Keratinocyte (primary cell): ENCODE data around the gene CDH1. TPM values are rescaled to one million over a fixed set of nuclear protein-coding genes. Genes with fewer than 3 reads are reported as not detected.

ENCODE experiments used
- DNase-seq: peaks from one replicate; pipeline ENCODE4 v3.0.0-alpha.2; 2011; ENCODE audit warnings: low read depth, missing footprints, low spot score
- FAIRE-seq: peaks from 2 replicates; lab custom pipeline; 2011; peaks lifted over from hg19 to GRCh38; lab: Jason Lieb, UNC
- H2AFZ ChIP-seq: 2 replicates; pipeline ENCODE4 v1.6.0; 2012; ENCODE audit warnings: low read length, control low read depth, inconsistent platforms; ENCODE audit not compliant: control insufficient read depth
- H3K27ac ChIP-seq: 2 replicates; pipeline ENCODE4 v1.5.1; 2011; ENCODE audit warnings: low read length; ENCODE audit not compliant: control insufficient read depth, insufficient read depth
- H3K27me3 ChIP-seq: 3 replicates; pipeline ENCODE4 v1.6.0; 2011; ENCODE audit warnings: low read length; ENCODE audit not compliant: control insufficient read depth, insufficient read depth; ENCODE audit errors: extremely low read depth
- H3K36me3 ChIP-seq, 2 experiments: 2 replicates in 1 of 2; 3 replicates in 1 of 2; pipeline ENCODE4 v1.5.1; 2011; ENCODE audit warnings: low read length in 2 of 2, mild to moderate bottlenecking in 1 of 2; ENCODE audit not compliant: control insufficient read depth in 2 of 2, insufficient read depth in 2 of 2; ENCODE audit errors: extremely low read depth in 1 of 2
- H3K4me1 ChIP-seq: 3 replicates; pipeline ENCODE4 v1.5.1; 2011; ENCODE audit warnings: low read length; ENCODE audit not compliant: control insufficient read depth, insufficient read depth; ENCODE audit errors: extremely low read depth
- H3K4me2 ChIP-seq: 3 replicates; pipeline ENCODE4 v1.6.0; 2011; ENCODE audit warnings: low read depth, low read length; ENCODE audit not compliant: control insufficient read depth, insufficient read depth; ENCODE audit errors: extremely low read depth
- H3K4me3 ChIP-seq, 3 experiments: fragments of 200-600 bp in 1 of 3; sonication (generic) in 1 of 3; 2 replicates in 2 of 3; 3 replicates in 1 of 3; pipeline ENCODE4 v1.5.1; 2011 to 2016; ENCODE audit warnings: low read length in 3 of 3, mild to moderate bottlenecking in 3 of 3, control low read depth in 2 of 3, inconsistent platforms in 1 of 3, low read depth in 1 of 3, mixed read lengths in 1 of 3, mixed run types in 1 of 3, moderate library complexity in 1 of 3; ENCODE audit not compliant: control insufficient read depth in 2 of 3, insufficient read depth in 2 of 3; ENCODE audit errors: extremely low read depth in 1 of 3
- H3K79me2 ChIP-seq: 2 replicates; pipeline ENCODE4 v1.6.0; 2012; ENCODE audit warnings: low read length; ENCODE audit not compliant: control insufficient read depth, insufficient read depth
- H3K9ac ChIP-seq: 3 replicates; pipeline ENCODE4 v1.6.0; 2011; ENCODE audit warnings: low read length; ENCODE audit not compliant: control insufficient read depth, insufficient read depth; ENCODE audit errors: extremely low read depth
- H3K9me1 ChIP-seq: 3 replicates; pipeline ENCODE4 v1.6.0; 2011; ENCODE audit warnings: low read length; ENCODE audit not compliant: control insufficient read depth, insufficient read depth; ENCODE audit errors: extremely low read depth
- H3K9me3 ChIP-seq: 2 replicates; pipeline ENCODE4 v1.5.1; 2012; ENCODE audit warnings: low read depth, low read length; ENCODE audit not compliant: control insufficient read depth
- H4K20me1 ChIP-seq: 3 replicates; pipeline ENCODE4 v1.6.0; 2011; ENCODE audit warnings: low read length; ENCODE audit not compliant: control insufficient read depth, insufficient read depth; ENCODE audit errors: extremely low read depth
- EZH2 ChIP-seq: IDR thresholded peaks from one replicate; pipeline ENCODE4 v1.6.1; 2012; ENCODE audit warnings: inconsistent platforms, mild to moderate bottlenecking, low read length, moderate library complexity
- dilution Hi-C: fragments of 300-500 bp; cut with MboI; formaldehyde crosslinking; loops from one replicate; pipeline ENCODE4 v1.7.0; 2020; ENCODE audit warnings: low sequenced_read_pairs; ENCODE audit not compliant: extremely low pct_ligation_motif_present
- polyA plus RNA-seq, 5 experiments: library from polyadenylated mRNA; depleted of rRNA in 3 of 5; stranded (reverse) in 3 of 5; stranded (forward) in 1 of 5; unstranded in 1 of 5; fragments of >200 nt; gene quantifications; 1 replicate in 1 of 5; 2 replicates in 3 of 5; 3 replicates in 1 of 5; pipeline versions ENCODE4 v1.2.1 to v1.2.3, GENCODE V29; 2011 to 2012; ENCODE audit warnings: missing spikeins in 2 of 5, low read depth in 1 of 5, low replicate concordance in 1 of 5
- TF ChIP-seq, protein P1 (sequence below), 3 experiments: IDR thresholded peaks in 1 of 3; conservative IDR thresholded peaks in 1 of 3; optimal IDR thresholded peaks in 1 of 3; 2 replicates in 2 of 3; 3 replicates in 1 of 3; pipeline versions ENCODE3 to v1.5.1; 2011; ENCODE audit warnings: low read length in 3 of 3, mild to moderate bottlenecking in 3 of 3, moderate library complexity in 2 of 3, control low read depth in 1 of 3, inconsistent platforms in 1 of 3; ENCODE audit not compliant: insufficient read depth in 2 of 3; ENCODE audit errors: extremely low read depth in 1 of 3

The CDH1 gene
- polyA plus RNA-seq, 1 donor (not counting 4 experiments of a cell fraction or from before 2014, with no cell fraction given), result 247 TPM

DNA sequence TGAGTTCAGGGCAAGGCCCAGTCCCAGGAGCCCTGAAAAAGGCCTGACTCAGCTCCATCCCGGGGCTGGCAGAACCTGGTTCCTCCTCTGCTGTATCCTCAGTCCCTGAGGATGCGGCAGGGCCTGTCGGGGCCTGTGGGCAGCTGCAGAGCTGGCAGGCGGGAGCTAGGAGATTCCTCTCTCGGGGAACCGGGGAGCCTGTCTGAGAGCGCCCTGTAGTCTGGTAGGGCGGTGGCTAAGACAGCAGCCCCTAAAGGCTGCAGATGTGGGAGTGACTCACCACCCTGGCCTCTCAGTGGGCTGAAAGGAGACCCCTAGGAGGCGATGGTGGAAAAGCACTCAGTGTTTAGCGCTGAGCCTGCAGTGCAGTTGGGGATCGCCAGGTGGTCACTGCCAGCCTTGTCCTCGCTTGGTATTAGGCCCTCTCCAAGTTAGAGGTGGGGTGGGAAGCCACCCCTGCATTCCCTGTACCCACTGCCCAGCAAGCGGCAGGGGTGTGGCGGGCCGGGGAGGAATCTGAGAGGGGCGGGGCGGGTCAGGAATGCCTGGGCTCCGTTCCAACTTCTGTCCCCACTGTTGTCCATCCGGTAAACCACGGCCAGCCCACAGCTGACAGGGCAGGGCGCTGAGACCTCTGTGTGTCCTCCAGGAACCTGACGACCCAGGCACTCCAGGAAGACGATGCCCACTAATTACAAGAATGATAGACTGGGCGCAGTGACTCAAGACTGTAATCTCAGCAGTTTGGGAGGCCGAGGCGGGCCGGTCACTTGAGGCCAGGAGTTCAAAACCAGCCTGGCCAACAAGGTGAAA is 29.5 kb upstream of the CDH1 start:
- Histone ChIP-seq H4K20me1 (no peaks in the 10 kb centered on the region), H3K4me2 (peak overlapping the region; percentile 44), H3K9me1 (no peaks in the 10 kb centered on the region), H3K9me3 (no peaks in the 10 kb centered on the region), H3K4me1 (peaks cover 20% of the 10 kb centered on the region), H3K27ac (peak overlapping the region; percentile 55), H3K4me3 (peak overlapping the region in 1 of 3 experiments; percentile 0), H3K27me3 (no peaks in the 10 kb centered on the region), H3K36me3 (no peaks in the 10 kb centered on the region), H3K9ac (peak overlapping the region; percentile 45), H2AFZ (no peak overlapping the region), H3K79me2 (no peaks in the 10 kb centered on the region)
- FAIRE-seq (peak; percentile 72), DNase-seq (peak; percentile 89)
- TF ChIP-seq EZH2, result no peak
- TF ChIP-seq, protein P1, sequence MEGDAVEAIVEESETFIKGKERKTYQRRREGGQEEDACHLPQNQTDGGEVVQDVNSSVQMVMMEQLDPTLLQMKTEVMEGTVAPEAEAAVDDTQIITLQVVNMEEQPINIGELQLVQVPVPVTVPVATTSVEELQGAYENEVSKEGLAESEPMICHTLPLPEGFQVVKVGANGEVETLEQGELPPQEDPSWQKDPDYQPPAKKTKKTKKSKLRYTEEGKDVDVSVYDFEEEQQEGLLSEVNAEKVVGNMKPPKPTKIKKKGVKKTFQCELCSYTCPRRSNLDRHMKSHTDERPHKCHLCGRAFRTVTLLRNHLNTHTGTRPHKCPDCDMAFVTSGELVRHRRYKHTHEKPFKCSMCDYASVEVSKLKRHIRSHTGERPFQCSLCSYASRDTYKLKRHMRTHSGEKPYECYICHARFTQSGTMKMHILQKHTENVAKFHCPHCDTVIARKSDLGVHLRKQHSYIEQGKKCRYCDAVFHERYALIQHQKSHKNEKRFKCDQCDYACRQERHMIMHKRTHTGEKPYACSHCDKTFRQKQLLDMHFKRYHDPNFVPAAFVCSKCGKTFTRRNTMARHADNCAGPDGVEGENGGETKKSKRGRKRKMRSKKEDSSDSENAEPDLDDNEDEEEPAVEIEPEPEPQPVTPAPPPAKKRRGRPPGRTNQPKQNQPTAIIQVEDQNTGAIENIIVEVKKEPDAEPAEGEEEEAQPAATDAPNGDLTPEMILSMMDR (optimal IDR thresholded peaks at IDR 0.05 in 1 of 3, IDR thresholded peaks at IDR 0.05 in 1 of 3, conservative IDR thresholded peaks at IDR 0.05 in 1 of 3; ENCODE audit: extremely low read depth in 1 of 3, insufficient read depth in 2 of 3, low read length in 3 of 3), result peak; percentile 42 to 63 (median 45)
- dilution Hi-C loops, result no loop called here

DNA sequence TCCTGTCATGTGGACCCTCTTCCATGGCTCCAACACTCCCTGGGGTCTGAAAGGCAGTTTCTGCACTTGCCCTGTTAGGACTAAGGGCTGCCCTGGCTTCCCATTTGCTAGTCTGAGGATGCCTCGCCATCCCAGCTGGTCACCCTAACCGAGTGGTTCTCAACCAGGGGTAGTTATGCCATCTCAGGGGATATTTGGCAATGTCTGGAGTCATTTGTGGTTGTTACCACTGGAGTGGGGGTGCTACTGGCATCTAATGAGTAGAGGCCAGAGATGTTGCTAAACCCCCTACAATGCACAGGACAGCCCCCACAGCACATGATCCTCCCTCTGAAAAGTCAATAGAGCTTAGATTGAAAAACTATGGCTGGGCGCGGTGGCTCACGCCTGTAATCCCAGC is 26.9 kb upstream of the CDH1 start:
- Histone ChIP-seq H3K4me2 (no peak overlapping the region), H3K36me3 (no peaks in the 10 kb centered on the region), H3K4me3 (no peak overlapping the region), H3K4me1 (peaks cover 25% of the 10 kb centered on the region), H3K9me3 (no peaks in the 10 kb centered on the region), H3K79me2 (no peaks in the 10 kb centered on the region), H3K27me3 (no peaks in the 10 kb centered on the region), H4K20me1 (no peaks in the 10 kb centered on the region), H2AFZ (no peak overlapping the region), H3K27ac (no peak overlapping the region), H3K9ac (no peak overlapping the region), H3K9me1 (peaks cover 2% of the 10 kb centered on the region)
- dilution Hi-C loops, result no loop called here
- DNase-seq (no peak), FAIRE-seq (no peak)
- TF ChIP-seq EZH2, result no peak
- TF ChIP-seq, protein P1 (optimal IDR thresholded peaks at IDR 0.05 in 1 of 3, IDR thresholded peaks at IDR 0.05 in 1 of 3, conservative IDR thresholded peaks at IDR 0.05 in 1 of 3; ENCODE audit: extremely low read depth in 1 of 3, insufficient read depth in 2 of 3, low read length in 3 of 3), result no peak
